GM21515 (cell line): ENCODE measurements around the gene ZNF440.
"Not testable (repeated sequence)": the region's sequence is repeated elsewhere in the genome, so short reads cannot be mapped to it uniquely, and the experiment has no call there.

ENCODE experiments used
- ATAC-seq: cut with Tn5 transposase; IDR thresholded peaks from one replicate; pipeline ENCODE4 v1.9.1; 2021; ENCODE audit not compliant: unreplicated experiment

The ZNF440 gene

DNA sequence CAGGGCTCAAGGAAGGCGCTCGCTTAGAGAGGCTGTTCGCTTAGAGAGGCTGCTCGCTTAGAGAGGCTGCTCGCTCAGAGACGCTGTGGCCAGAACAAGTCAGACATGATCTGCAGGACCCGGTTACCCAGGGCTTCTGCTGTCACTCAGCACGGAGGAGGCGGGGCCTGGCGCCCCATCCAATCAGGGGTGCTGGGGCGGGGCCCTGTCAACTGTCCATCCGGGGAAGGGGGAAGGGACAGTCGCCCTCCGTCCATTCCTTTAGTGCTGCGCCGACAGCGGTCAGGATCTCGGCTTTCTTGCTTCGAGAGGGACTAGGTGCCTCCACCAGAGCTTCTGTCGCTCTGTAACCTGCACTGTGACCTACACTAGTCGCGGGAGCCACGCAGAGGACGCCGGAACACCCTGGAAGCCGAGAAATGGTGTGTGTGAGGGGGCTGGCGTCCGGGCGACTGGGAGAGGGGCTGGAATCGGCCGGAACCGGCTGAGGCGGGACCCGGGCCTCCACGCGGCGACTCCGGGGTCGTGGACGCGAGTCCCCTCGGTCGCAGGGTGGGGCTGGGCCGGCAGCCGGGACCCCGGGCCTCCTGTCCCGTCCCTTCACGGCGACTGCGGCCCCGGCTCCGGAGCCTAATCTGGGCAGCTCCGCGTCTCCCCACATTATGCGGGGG, at the start of gene ZNF440:
Gene ZNF440 (plus strand): TSS at position 245 of the 671 bp plus-strand sequence. CDS start 175 bp downstream, at position 420.
- ATAC-seq = peak; percentile 98

DNA sequence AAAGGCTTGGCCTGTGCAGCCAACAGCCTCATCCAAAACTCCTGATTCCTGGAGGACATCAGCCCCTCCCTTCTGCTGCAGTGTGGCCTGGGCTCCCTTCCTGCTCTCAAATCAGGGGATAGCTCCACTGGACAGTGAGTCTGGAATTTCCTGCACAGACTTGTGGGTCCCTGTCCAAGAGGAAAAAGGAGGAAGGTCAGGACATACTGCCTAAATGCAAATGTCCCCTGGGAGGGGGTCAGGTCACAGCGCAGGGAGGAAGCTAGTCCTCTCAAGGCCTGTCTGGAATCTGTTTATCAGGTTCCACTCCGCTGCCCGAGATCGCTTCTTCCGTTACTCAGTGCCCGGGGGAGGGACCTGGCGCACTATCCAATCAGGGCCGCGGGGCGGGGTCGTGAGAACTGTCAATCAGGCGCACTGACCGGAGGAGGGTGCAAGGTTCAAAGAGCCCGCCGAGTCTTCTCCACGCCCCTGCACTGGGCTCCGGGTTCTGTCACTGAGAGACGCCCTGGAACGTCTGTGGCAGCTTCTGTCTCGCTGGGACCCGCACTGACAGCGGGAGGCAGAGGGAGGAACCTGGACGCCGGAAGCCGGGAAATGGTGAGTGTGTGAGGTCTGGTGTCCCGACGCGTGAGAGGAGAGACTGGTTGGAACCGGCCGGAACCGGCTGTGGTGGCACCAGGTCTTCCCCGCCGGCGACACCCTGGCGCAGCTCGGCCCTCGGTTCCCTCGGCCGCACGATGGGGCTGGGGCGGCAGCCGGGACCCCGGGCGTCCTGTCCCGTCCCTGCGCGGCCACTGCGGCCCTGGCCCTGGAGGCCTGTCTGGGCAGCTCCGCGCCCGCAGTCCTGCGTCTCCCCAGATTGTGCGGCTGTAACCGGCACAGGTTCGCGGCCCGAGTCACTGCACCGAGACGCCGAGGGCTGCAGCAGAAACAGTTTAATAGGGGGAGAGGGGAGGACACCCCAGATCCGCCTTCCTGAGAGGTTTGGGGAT, 47.2 kb upstream of the ZNF440 start, which contains the start of gene ZNF441:
Gene ZNF441 (plus strand): TSS at position 404 of the 995 bp plus-strand sequence. CDS start 194 bp downstream, at position 598.
- ATAC-seq = peak; percentile 90

DNA sequence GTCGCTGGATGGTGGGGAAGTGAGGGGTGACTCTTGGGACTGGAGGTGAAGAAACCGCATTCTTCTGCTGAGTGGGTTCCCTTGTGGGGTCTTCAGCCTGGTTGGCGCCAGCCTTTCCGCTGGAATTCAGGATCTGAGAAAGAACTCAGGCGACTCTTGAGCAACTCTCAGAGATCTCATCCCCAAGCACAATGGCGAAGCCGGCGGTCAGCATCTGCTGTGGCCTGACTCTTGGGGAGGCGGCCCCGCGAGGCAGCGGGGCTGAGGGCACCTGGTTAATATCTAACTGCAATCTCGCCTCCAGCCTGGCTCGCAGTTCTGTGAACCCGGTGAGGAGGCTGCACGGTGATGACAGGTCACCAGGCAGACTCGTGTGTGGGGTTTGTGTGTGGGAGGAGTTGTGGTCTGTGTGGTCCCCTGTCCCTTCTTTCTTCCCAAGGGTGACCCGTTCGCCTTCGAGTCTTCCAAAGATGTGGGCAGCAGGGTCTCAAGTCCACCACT, 46.4 kb upstream of the ZNF440 start:
- peak; percentile 29 for ATAC-seq

DNA sequence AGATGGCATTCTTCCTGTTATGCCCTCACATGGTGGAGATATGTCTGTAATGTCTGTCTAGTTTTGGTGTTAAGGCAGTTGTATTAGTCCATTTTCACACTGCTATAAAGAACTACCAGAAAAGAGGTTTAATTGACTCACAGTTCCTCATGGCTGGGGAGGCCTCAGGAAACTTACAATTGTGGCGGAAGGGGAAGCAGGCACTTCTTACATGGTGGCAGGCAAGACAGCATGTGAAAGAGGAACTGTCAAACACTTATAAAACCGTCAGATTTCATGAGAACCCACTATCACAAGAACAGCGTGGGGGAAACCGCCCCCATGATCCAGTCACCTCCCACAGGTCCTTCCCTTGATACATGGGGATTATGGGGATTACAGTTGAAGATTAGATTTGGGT, 44.1 kb upstream of the ZNF440 start:
- no peak for ATAC-seq

DNA sequence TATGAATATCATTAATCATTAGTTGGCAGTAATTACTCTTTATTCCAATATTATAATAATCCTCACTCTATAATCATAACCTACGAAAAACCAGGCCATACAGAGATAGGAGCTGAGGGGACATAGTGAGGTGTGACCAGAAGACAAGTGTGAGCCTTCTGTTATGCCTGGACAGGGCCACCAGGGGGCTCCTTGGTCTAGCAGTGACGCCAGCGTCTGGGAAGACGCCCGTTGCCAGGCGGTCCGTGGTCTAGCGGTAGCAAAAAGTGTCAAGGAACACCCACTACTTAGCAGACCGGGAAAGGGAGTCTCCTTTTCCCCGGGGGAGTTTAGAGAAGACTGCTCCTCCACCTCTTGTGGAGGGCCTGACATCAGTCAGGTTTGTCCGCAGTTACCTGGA, 42.6 kb upstream of the ZNF440 start:
- not testable (repeated sequence) for ATAC-seq

DNA sequence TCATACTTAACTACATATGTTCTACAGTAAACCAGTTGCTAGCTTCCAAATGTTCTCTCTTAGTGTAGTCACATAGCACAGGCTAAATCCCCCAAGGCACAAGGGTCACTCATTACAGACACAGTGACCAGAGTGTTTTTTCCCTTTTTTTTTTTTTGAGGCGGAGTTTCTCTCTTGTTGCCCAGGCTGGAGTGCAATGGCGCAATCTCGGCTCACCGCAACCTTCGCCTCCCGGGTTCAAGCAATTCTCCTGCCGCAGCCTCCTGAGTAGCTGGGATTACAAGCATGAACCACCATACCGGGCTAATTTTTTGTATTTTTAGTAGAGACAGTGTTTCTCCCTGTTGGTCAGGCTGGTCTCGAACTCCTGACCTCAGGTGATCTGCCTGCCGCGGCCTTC, 37.4 kb upstream of the ZNF440 start:
- ATAC-seq = not testable (repeated sequence)

DNA sequence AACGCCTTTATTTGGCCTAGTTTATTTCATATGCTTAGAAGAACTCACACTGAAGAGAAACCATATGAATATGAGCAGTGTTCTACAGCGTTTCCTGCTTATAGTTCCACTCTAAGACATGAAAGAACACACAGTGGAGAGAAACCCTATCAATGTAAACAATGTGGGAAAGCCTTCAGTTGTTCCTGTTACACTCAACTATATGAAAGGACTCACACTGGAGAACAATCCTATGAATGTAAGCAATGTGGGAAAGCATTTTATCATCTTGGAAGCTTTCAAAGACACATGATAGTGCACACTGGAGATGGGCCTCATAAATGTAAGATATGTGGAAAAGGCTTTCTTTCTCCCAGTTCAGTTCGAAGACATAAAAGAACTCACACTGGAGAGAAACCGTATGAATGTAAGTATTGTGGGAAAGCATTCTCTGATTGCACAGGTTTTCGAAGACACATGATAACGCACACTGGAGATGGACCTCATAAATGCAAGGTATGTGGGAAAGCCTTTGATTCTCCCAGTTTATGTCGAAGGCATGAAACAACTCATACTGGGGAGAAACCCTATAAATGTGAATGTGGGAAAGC, 33.5 kb upstream of the ZNF440 start:
- ATAC-seq = no peak

DNA sequence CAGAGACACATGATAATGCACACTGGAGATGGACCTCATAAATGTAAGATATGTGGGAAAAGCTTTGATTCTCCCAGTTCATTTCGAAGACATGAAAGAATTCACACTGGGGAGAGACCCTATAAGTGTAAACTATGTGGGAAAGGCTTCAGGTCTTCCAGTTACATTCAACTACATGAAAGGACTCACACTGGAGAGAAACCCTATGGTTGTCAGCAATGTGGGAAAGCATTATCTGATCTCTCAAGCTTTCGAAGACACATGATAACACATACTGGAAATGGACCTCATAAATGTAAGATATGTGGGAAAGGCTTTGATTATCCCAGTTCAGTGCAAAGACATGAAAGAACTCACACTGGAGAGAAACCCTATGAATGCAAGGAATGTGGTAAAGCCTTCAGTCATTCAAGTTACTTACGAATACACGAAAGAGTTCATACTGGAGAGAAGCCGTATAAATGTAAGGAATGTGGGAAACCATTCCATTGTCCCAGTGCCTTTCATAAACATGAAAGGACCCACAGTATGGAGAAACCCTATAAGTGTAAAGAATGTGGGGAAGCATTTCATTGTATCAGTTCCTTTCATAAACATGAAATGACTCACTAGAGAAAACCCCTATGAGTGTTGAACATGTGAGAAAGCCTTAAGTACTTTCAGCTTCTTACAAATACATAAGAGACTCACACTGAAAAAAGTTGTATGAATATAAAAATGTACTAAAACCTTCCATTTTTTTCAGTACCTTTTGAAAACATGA, 32.6 kb upstream of the ZNF440 start:
- ATAC-seq = no peak

DNA sequence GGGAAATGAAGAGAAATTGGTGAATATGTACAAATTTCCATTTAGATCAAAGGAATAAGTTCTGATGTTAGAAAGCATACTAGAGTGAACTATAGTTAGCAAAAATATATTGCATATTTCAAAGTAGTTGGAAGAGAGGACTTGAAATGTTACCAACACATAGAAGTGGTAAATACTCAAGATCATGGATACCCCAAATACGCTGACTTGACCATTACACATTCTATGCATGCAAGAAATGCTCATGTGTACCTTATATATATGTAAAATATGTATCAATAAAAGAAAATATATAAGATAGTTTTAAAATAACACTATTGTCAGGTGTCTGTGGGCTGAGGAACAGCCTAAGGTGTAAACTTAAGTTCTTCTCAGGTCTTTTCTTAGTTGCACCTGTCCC, 30.3 kb upstream of the ZNF440 start:
- no peak for ATAC-seq

DNA sequence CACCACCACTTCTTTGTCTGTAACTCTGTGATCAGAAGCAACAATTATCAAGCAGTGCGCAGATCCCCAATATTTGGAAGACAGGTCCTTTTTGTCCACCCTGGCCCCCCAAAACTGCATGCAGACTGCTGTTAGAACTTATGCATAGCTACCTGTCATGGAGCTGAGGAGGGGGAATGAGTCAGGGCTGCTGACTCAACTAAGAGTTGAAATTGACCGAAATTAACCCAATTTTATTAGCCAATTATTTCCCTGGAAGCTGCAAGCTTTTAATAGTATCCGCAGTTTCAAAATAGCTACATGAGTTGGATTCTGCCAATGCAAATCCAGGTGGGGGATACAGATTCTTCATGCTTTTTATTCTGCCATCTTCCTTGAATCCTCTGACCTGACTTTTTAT, 29.7 kb upstream of the ZNF440 start:
- ATAC-seq = no peak

DNA sequence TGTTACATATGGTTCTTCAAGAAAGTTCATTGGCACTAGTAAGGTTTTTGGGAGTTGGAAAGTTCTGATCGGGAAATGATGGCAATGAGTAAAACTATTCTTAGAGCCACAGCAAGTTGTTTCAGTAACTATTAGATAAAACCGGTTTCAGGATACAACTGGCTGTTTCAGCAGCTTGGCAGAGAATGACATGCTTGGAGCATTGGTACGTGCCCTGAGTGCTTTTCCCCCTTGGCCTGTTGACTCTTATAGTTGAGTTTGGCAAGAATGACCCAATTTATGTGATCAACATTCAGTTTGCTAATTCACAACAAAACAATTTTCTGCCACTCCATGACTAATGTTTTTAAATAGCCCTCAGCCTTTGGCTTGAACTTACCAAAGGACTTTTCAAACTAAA, 26.5 kb upstream of the ZNF440 start:
- no peak for ATAC-seq

DNA sequence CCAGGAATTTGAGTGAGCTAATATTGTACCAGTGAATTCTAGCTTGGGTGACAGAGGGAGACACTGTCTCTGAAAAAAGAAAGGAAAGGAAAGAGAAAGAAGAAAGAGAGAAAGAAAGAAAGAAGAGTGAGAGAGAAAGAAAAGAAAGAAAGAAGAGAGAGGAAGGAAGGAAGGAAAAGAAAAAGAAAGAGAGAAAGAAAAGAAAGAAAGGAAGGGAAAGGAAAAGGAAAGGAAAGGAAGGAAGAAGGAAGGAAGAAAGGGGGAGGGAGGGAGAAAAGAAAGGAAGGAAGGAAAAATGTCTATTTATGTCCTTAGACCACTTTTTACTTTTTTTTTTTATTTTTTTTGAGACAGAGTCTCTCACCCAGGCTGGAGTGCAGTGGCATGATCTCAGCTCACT, 21.1 kb upstream of the ZNF440 start:
- no peak for ATAC-seq

DNA sequence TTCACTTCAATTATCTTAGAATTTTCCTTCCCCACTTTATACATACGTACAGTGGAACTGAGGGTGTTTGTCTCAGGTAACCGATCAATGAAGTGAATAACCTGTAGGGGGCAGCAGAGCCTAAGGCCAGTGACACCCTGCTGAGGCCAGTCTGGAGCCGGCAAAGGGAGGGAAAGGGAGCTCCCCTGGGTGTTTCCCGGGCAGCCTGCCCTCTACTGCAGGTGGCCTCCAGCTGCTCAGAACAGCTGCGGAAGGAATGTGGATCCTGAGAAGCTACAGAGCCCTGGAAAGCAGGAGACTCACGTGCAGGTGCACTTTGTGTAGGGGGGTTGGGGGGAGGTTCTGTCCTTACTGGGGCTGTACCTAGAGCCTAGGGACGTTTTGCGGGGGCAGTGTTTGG, 16.6 kb upstream of the ZNF440 start:
- no peak for ATAC-seq

DNA sequence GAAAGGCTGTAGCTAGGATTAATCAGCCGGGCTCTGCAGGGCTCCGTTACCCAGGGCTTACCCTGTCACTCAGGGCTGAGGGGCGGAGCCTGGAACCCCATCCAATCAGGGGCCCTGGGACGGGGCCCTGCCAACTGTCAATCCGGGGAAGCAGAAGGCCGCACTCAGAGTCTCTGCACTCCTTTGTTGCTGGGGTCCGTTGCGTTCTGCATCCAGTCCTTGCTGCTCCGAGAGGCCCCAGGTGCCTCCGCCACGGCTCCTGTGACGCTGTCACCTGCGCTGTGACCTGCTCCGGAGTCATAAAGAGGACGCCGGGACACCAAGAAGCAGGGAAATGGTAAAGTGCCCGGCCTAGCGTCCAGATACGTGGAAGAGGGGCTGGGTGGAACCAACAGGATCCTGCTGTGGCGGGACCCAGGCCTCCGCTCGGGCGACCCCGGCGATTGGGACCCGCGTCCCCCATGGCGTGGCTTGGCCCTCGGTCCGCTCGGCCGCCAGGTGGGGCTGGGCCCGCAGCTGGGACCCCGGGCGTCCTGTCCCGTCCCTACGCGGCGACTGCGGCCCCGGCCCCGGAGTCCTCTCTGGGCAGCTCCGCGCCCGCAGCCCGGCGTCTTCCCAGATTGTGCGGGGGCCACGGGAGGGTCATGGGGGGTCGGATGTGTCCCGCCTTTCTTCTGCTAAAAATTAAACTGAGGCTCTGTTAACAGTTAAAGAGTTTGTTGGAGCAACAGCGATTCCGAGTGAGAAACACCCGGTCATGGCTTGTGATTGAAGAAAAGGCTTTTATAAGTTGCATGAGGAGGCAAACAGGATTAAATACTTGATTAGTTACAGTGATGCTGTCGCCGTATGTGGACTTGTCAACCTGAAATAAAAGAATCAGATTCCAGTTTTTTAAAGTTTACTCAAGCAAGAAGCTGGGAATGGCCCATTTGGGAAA, 15.4 kb upstream of the ZNF440 start, which contains the start of gene ZNF491:
Gene ZNF491 (plus strand): TSS at position 133 of the 940 bp plus-strand sequence. CDS start 7,431 bp downstream, outside the sequence.
- ATAC-seq = peak; percentile 94

DNA sequence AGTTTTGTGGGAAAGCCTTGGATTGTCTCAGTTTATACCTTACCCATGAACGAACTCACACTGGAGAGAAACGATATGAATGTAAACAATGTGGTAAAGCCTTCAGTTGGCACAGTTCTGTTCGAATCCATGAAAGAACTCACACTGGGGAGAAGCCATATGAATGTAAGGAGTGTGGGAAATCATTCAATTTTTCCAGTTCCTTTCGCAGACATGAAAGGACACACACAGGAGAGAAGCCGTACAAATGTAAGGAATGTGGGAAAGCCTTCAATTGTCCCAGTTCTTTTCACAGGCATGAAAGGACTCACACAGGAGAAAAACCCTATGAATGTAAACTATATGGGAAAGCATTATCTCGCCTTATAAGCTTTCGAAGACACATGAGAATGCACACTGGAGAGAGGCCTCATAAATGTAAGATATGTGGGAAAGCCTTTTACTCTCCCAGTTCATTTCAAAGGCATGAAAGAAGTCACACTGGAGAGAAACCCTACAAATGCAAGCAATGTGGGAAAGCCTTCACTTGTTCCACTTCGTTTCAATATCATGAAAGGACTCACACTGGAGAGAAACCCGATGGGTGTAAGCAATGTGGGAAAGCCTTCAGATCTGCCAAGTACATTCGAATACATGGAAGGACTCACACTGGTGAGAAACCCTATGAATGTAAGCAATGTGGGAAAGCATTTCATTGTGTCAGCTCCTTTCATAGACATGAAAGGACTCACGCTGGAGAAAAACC, 7.5 kb upstream of the ZNF440 start:
- no peak for ATAC-seq

DNA sequence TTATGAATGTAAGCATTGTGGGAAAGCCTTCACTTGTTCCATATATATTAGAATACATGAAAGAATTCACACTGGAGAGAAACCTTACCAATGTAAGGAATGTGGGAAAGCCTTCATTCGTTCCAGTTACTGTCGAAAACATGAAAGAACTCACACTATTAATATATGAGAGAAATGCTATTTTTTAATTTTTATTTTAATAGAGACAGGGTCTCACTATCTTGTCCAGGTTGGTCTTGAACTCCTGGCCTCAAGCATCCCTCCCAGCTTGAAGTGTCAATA, 7.0 kb upstream of the ZNF440 start:
- ATAC-seq = no peak

DNA sequence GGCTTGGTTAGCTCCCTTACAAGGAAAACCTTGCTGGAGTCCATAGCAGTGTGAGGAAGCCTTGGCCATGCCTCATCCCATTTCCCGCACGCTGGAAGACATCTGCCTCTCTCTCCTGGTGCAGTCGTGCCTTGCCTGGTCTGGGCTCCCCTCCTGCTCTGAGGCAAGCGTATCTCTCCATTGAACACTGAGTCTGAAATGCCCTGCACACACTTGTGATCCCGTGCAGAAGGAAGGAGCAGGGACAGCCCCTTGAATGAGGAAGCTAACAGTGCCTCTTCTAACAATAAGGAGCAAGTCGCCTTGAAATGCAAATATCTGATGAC, 407 bp upstream of the ZNF440 start:
- peak; percentile 35 for ATAC-seq

DNA sequence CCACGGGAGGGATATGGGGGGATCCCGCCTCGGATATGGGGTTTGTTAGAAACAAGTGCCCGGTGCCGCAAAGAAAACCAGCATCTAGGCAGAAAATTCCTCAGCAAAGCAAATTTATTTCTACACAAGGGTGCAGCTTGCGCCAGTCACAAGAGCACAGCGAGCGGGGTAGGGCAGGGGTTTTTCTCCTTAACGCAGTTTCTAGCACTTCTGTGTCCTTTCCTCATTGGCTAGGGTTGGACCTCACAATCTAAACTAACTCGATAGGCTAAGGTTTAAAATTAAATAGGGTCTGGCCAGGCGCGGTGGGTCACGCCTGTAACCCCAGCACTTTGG, 595 bp downstream of the ZNF440 start:
- ATAC-seq = no peak

DNA sequence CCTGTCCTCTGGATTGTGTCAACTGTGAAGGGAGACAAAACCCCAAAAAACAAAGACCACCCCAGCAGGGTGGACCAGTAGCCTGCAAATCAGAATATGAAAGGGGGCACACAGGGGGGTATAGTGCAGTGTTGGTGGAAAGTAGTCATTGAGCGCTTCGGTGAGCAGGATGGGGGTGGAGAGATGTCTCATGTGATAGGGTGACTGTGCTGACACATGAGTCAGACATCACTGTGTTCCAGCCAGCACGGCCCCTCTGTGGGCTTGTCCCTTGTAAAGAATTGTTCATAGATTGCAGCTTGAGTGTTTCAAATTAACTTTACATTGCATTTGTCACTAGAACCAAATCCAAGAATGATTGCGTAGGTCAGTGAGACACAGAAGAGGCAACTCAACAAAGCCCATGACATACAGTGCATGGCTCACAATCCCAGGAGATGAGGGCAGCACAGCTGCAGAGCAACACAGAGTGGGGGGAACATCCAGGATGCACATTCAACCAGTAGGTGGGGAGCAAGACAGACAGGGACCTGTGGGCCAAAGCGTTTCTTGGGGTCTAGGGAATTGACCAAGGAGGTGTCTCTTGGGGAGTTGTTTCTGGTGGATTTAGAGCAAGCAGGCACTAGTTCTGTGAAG, 7.5 kb downstream of the ZNF440 start:
- no peak for ATAC-seq
